Breast epithelium (tissue), 4 donors: ENCODE measurements around the gene GPR78. TPM values are rescaled to one million over a fixed set of nuclear protein-coding genes. Genes with fewer than 3 reads are reported as not detected.

Source experiments
- DNase-seq, 2 donors: peaks; one replicate each; pipeline ENCODE4 v3.0.0-alpha.2; 2019; ENCODE audit warnings: low spot score in 2 of 2
- H3K27ac ChIP-seq, 2 donors: fragments of 200-600 bp; sonication (generic) in 1 of 2; one replicate each; pipeline ENCODE4 v1.5.1; 2016 to 2019; ENCODE audit warnings: mild to moderate bottlenecking in 1 of 2
- H3K27me3 ChIP-seq, 2 donors: fragments of 200-600 bp; sonication (generic) in 1 of 2; one replicate each; pipeline versions ENCODE4 v1.5.1 to v1.6.0; 2017 to 2019; ENCODE audit warnings: control low read depth in 1 of 2, mild to moderate bottlenecking in 1 of 2
- H3K36me3 ChIP-seq: fragments of 200-600 bp; one replicate; pipeline ENCODE4 v1.5.1; 2019
- H3K4me1 ChIP-seq, 2 donors: fragments of 200-600 bp; sonication (generic); one replicate each; pipeline ENCODE4 v1.5.1; 2016 to 2019; ENCODE audit warnings: control low read depth in 1 of 2
- H3K4me3 ChIP-seq, 3 donors: fragments of 200-600 bp; sonication (generic); 1 replicate in 2 of 3; 2 replicates in 1 of 3; pipeline ENCODE4 v1.5.1; 2016 to 2019; ENCODE audit warnings: mild to moderate bottlenecking in 3 of 3, moderate library complexity in 2 of 3
- H3K9me3 ChIP-seq, 2 donors: fragments of 200-600 bp; sonication (generic) in 1 of 2; one replicate each; pipeline ENCODE4 v1.5.1; 2016 to 2019; ENCODE audit warnings: control low read depth in 1 of 2
- POLR2A ChIP-seq: fragments of 450-650 bp; IDR thresholded peaks from one replicate; pipeline ENCODE4 v1.6.1; 2016; ENCODE audit warnings: antibody characterized with exemption, mild to moderate bottlenecking, moderate library complexity
- POLR2AphosphoS5 ChIP-seq, 3 donors: sonication (generic); formaldehyde crosslinking; IDR thresholded peaks; one replicate each; pipeline ENCODE4 v1.6.1; 2017; ENCODE audit warnings: antibody characterized with exemption in 3 of 3
- intact Hi-C: fragments of 100-400 bp; cut with DNase I; formaldehyde crosslinking; loops from one replicate; pipeline ENCODE4 v1.15.1; 2023; ENCODE audit warnings: low total_unique reads
- total RNA-seq, 3 donors: library from RNA; depleted of rRNA; stranded (reverse); fragments of >200 nt; gene quantifications; one replicate each; pipeline ENCODE4 v1.1.0, GENCODE V29; 2016
- TF ChIP-seq, protein P1 (sequence below), 3 donors: fragments of 450-650 bp; IDR thresholded peaks; one replicate each; pipeline ENCODE4 v1.5.1; 2016 to 2017; ENCODE audit warnings: antibody characterized with exemption in 3 of 3, mild to moderate bottlenecking in 3 of 3, moderate library complexity in 3 of 3

Gene GPR78
- total RNA-seq, 3 donors from 2014 or later = 0.15 to 0.33 TPM; not detected in 1

DNA sequence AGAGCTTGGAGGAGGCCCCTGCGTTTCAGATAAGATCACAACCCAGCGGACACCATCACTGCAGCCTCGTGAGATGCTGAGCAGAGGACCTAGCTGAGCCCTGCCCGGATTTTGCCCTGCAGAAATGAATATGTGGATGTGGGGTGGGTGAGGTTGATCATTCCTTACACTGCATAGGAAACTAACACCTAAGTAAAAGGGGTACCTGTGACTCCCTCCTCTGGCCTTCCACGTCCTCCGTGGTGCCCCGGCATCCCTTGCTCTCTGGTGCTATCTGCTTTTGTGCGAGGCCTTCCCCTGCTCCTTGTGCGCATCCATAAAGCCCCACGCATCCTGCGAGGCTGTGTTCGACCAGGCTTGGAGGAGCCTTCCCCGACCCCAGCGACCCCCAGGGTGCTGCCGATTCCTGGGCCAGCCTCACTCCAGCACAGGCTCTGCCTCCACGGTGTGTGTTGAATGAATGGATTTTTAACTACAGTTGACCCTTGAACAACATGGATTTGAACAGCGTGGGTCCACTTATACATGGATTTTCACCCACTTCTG is 25.6 kb upstream of the GPR78 start:
- no peaks in the 10 kb centered on the region for H3K27me3 ChIP-seq
- no peaks in the 10 kb centered on the region for H3K4me1 ChIP-seq
- H3K36me3 ChIP-seq = no peaks in the 10 kb centered on the region
- H3K4me3 ChIP-seq = no peak overlapping the region
- TF ChIP-seq POLR2A = no peak
- no peak overlapping the region for H3K27ac ChIP-seq
- DNase-seq = no peak
- intact Hi-C loops = no loop called here
- no peaks in the 10 kb centered on the region for H3K9me3 ChIP-seq

DNA sequence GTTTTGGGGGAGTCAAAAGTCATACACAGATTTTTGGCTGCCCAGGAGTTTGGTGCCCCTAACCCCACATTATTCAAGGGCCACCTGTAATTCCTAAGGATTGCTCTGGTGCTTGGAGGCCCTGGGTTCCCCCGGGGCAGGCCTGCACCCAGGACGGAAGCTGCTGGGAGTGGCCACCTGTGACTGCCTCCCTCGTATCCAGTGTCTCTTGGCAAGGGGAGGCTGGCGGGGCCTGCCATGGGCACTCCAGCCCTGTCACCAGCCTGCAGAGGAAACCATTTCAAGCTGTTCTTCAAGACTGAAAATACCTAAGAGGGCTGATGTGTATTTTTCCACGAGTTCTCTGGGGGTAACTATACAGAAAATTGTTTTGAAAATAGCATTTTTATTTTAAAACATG is 24.5 kb upstream of the GPR78 start:
- TF ChIP-seq POLR2AphosphoS5 (IDR thresholded peaks at IDR 0.05) (no peak), POLR2A (no peak)
- TF ChIP-seq, protein P1, sequence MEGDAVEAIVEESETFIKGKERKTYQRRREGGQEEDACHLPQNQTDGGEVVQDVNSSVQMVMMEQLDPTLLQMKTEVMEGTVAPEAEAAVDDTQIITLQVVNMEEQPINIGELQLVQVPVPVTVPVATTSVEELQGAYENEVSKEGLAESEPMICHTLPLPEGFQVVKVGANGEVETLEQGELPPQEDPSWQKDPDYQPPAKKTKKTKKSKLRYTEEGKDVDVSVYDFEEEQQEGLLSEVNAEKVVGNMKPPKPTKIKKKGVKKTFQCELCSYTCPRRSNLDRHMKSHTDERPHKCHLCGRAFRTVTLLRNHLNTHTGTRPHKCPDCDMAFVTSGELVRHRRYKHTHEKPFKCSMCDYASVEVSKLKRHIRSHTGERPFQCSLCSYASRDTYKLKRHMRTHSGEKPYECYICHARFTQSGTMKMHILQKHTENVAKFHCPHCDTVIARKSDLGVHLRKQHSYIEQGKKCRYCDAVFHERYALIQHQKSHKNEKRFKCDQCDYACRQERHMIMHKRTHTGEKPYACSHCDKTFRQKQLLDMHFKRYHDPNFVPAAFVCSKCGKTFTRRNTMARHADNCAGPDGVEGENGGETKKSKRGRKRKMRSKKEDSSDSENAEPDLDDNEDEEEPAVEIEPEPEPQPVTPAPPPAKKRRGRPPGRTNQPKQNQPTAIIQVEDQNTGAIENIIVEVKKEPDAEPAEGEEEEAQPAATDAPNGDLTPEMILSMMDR (IDR thresholded peaks at IDR 0.05) = no peak
- Histone ChIP-seq H3K27ac (no peak overlapping the region), H3K36me3 (no peaks in the 10 kb centered on the region), H3K9me3 (no peaks in the 10 kb centered on the region), H3K27me3 (no peaks in the 10 kb centered on the region), H3K4me3 (no peak overlapping the region), H3K4me1 (no peaks in the 10 kb centered on the region)
- intact Hi-C loops = no loop called here
- no peak for DNase-seq

DNA sequence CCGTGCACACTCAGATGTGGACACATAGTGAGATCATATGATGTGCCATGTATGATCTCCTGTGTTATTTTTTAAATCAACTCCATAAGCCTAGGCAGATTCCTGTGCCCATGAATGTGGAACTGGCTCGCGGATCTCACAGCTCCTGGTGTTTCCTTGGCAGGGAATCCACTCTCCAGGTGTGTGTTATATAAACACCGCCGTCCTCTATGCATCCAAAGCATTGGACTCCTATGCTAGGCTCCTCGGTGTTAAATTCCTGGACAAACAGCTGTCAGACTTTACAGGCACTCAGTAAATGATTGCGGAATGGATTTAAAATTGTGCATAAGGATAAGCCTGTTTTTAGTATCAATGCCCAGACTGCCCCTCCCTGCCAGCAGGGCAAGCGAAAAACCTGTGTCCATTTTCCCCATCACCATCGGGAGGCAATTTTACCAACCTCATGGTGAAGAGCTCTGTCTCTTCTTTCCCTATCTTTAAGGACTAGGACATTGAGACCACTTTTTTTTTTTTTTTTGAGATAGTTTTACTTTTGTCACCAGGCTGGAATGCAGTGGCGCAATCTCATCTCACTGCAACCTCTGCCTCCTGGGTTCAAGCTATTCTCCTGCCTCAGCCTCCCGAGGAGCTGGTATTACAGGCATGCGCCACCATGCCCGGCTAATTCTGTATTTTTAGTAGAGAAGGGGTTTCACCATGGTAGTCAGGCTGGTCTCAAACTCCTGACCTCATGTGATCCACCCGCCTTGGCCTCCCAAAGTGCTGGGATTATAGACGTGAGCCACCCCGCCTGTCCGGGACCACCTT is 23.6 kb upstream of the GPR78 start:
- no peak for DNase-seq
- intact Hi-C loops = no loop called here
- Histone ChIP-seq H3K27me3 (no peaks in the 10 kb centered on the region), H3K27ac (no peak overlapping the region), H3K4me3 (no peak overlapping the region), H3K4me1 (no peaks in the 10 kb centered on the region), H3K9me3 (no peaks in the 10 kb centered on the region), H3K36me3 (no peaks in the 10 kb centered on the region)
- no peak for TF ChIP-seq POLR2AphosphoS5 (IDR thresholded peaks at IDR 0.05)
- TF ChIP-seq, protein P1 (IDR thresholded peaks at IDR 0.05) = no peak
- TF ChIP-seq POLR2A = no peak

DNA sequence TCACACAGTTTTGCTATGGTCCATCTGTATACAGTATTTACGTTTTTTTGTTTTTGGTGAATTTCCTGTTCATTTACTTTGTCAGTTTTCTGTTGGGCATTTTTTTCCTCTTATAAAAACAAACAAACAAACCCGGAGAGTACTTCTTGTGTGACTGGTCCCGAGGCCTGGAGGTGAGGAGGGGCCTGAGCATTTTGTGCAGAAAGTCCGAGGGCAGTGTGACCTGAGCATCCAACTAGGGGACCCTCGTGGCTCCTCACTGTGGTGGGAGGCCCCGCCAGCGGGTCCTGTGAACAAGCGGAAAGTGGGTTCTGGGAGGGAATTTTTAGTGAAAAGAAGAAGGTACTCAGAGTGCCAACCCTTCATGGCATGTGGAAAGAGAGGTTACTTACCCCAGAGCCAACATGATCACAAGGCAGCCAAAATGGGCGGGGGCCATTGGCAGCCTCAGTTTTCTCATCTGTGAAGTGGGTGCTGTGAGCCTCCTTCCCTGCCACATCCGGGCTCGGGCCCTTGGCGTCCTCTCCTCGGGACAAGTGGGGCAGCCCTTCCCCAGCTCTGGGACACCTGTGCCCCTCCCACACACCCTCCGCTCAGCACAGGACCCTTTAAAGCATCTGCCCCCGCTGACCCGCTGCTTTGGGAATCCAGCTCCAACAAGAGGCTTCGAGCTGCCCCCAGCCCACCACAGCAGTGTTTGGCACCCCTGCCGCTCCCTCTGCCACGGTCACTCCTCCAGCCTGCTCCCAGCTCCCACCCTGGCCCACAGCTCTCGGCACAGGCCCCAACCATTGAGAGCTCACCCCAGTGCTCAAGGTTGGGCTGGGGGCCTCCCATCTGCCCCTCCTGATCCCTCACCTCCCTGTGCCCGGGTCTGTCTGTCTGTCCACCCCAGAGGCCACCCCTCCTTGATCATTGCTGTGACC is 22.8 kb upstream of the GPR78 start:
- TF ChIP-seq POLR2AphosphoS5 (IDR thresholded peaks at IDR 0.05) (no peak), POLR2A (no peak)
- TF ChIP-seq, protein P1 (IDR thresholded peaks at IDR 0.05) = no peak
- intact Hi-C loops = no loop called here
- H3K27ac ChIP-seq = no peak overlapping the region
- H3K9me3 ChIP-seq = no peaks in the 10 kb centered on the region
- no peak for DNase-seq
- H3K36me3 ChIP-seq = no peaks in the 10 kb centered on the region
- H3K4me1 ChIP-seq = no peaks in the 10 kb centered on the region
- no peaks in the 10 kb centered on the region for H3K27me3 ChIP-seq
- no peak overlapping the region for H3K4me3 ChIP-seq

DNA sequence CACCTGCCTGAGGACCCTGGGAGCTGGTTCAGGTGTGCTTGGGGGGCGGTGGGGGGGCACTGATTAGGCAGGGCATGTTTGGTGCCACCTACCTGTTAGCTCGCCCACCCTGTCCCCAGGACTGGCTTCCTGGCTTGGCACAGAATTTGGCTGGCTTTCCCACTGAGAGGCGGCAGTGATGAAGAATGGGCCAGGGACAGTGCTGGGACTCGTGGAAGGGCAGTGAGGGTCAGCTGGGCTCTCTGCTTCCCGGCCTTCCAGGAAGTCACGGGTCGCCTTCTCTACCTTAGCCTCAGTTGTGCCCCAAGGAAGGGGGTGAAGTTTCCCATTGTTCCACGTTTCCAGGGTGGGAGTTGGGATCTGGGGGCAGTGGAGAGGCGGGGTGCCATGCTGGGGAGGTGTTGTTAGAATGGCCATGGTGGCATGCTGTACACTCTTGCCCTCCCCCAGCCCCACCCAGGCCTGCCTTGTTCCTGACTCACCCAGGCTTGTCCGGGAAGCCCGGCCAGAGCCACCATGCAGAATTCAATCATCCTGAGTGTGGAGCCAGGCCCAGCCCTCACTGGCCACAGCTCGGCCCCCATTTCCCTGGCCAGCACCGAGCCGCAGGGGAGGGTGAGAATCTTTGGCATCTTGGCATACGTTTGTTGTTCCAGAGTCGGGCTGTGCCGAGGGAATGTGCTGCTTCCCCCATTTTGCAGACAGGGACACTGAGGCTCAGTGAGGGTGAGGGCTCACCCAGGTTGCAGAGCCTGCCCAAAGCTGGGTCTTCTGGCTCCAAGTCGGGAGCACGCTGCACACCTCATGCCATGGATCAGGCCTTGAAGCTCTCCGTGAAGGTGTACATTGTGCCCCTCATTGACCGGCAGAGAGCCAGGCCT is 21.9 kb upstream of the GPR78 start:
- no peaks in the 10 kb centered on the region for H3K4me1 ChIP-seq
- TF ChIP-seq POLR2A = no peak
- TF ChIP-seq, protein P1 (IDR thresholded peaks at IDR 0.05) = no peak
- no peak for TF ChIP-seq POLR2AphosphoS5 (IDR thresholded peaks at IDR 0.05)
- no peak overlapping the region for H3K27ac ChIP-seq
- intact Hi-C loops = no loop called here
- no peaks in the 10 kb centered on the region for H3K9me3 ChIP-seq
- H3K27me3 ChIP-seq = no peaks in the 10 kb centered on the region
- H3K4me3 ChIP-seq = no peak overlapping the region
- H3K36me3 ChIP-seq = no peaks in the 10 kb centered on the region
- DNase-seq = no peak
